GM18861 (cell line): ENCODE data around the gene RPLP2.

Source experiments
- ATAC-seq: cut with Tn5 transposase; IDR thresholded peaks from one replicate; pipeline ENCODE4 v1.9.1; 2021; ENCODE audit not compliant: unreplicated experiment

RPLP2 gene

DNA sequence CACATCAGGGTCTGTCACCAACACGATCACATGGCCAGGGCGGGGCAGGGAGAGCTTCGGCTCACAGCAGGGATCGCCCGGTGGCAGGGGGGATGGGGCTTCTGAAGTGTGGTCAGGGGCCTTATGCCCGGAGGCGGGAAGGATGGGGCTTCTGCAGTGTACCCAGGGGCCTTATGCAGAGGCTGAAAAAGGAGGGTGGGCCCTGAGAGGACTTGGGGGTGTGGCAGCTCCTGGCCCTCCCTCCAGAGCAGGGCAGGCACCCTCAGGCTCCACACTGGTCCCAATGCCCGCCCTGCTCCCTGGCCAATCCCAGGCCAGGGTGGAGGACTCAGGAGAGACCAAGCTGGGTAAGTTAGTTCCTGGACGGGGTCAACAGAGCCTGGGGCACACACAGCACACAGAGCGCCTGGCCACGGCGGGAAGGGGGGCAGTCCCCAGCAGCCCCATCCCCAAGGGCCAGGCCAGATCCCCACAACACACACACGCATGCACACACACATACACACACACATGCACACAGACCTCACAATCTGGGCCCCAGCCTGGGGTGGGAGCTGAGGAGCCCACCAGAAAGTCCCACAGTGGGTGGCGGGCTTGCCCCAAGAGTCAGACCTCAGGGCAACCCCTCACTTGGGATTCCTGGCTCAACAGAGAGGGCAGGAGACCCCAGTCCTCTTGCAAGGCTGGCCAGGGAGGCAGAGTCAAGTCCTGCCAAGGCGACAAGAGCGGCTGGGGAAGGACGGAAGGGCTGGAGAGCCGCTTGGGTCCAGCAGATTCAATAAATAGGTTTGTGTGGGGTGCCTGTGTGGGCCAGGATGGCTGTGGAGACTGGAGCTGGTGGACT lies 18.8 kb upstream of the RPLP2 start:
- ATAC-seq = no peak

DNA sequence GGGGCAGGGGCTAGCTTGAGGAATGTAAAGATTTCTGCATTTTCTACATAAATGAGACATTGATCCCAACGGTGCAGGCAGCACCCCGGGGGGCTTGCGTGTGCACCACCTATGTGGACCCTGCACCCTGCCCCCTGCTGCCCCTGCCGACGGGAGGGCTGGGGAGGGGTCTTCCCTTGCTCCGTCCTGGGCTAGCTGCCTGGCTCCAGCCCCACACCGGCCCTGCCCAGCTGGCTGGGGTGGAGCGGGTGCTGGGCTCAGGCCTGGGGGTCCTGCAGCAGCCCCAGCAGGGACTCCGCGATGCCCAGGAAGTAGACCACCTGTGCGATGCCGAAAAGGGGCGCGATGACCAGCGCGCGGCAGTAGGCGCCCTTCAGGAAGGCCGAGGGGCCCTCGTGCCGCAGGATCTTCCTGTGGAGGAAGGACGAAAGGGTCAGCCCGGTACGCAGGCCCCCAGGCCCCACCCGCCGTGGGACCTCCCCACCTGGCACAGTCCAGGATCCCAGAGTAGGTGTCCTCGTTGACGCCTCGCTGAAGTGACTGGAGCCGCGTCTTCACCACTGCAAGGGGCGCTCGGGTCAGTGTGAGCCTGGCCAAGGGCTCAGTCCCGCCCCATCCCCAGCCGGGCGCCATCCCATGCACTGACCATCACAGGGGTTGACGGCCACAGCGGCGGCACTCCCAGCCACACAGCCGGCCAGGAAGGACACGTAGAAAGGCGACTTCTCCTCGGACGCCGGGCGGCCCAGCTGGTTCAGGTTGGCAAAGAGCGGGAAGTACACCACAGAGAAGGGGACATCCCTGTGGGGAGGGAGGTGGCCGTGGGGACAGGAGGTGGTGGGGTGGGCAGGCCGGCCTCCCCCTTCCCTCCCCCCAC lies 17.9 kb upstream of the RPLP2 start:
- ATAC-seq = no peak

DNA sequence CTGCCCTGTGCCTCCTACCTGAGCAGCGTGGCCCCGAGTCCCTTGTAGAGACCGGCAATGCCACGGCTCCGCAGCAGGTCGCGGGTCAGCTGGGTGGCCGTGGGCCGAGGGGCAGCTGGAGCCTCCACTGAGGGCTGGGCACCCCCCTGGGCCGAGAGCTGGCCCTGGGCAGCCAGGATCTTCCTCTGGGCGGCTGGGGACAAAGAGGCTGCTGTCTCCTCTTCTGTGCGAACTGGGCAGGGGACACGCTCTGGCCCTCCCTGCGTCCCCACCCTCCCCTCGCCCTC lies 17.3 kb upstream of the RPLP2 start:
- no peak for ATAC-seq

DNA sequence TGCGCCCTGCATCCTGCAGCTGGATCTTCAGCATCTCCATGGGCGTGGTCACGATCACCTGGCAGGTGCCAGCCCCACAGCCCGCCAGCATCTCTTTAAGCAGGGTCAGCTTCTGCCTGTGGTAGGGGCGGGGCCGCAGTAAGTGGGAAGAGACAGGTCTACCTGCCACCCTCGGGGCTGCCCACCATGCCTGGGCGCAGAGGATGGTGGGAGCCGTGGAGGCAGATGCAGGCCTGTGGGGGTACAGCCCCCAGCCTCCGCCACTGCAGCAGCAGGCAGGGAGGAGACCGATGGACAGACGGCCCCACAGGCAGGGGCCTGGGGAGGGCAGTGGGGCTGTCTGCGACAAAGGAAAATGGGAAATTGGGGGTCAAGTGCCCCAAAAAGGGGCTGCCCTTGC lies 16.9 kb upstream of the RPLP2 start:
- no peak for ATAC-seq

DNA sequence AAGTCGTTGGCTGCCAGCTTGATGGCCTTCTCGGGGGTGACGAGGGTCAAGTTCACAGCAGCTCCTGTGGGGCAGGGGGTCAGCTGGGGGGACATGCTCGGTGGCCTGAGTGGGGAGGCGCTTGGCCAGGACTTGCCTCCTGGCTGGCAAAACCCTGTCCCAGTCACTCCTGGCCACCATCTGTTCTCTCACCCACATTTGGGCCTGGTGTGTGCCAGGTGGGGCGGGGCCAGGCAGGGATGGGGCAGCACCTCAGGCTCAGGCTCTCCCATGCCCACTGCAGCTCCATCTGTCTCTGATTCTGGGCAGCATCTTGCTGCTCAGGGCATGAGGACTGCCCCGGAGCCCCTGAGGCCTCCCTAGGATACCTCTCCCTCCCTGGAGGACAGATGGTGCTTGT lies 16.2 kb upstream of the RPLP2 start:
- ATAC-seq = no peak

DNA sequence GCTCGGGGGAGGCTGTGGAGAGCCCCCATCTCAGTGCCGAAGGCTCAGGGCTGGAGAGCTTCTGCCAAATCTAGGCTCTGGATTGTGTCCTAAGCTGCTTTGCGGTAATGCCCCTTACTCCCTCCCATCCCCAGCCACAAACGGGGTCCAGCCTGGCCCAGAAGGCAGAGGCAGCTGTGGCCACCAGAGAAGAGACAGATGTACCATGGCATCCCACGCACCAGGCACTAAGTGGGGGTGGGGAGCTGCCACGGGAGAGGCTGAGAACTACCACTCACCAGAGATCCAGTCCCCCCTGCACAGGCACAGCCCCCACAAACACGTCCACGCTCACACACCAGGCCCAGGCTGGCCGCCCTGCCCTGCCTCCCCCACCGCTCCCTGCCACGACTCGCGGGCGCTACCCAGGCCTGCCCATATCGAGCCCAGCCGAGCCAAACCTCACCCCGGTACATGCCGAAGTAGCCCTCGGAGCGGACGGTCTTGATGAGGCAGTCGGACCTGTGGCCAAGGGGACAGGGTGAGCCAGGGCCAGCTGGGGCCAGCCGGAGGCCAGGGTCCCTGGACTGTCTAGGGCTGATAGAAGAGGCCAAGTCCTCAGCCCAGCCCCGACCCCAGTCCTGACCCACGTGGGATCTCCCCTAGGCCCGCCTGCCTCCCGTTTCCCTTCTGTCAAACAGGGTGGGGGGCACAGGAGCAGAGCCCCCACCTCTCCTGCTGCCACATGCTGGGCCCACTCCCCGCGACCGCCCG lies 15.6 kb upstream of the RPLP2 start:
- no peak for ATAC-seq

DNA sequence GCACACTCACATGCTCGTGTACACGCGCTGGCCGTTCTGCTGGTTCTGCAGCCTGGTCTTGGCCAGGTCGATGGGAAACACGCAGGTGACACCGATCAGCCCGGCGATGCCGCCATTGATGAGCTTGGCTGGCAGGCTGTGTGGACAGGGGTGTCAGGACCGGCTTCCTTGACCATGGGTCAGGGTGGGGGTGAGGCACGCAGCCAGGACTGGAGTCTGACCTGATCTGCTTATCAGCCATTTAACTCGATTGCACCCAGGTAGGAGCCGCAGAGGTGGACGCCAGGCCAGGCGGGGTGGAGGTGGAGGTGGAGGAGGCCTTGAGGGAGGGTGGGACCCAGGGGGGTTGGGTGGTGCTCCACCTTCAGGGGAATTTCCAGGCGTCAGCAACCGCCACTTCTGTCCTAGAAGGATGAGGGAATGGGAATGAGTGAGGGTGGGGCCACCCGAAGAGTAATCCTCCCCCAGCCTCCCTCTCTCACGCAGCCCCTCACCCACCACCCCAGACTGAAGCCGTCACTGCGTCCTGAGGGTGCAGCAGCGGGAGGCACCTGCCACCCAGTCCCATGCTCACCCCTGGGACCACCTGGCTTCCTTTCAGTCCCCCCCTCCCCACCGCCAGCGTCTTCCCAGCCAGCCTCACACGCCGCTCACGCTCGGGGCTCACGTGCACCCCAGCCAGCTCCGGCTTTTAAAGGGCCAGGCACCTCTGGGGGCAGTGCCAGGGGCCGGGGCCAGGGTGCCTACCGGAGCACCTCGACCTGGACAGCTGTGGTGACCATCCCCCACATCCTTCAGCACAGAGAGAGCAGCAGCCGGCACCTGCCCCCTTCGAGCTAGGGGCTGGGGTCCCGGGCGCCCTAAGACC lies 14.8 kb upstream of the RPLP2 start:
- no peak for ATAC-seq

DNA sequence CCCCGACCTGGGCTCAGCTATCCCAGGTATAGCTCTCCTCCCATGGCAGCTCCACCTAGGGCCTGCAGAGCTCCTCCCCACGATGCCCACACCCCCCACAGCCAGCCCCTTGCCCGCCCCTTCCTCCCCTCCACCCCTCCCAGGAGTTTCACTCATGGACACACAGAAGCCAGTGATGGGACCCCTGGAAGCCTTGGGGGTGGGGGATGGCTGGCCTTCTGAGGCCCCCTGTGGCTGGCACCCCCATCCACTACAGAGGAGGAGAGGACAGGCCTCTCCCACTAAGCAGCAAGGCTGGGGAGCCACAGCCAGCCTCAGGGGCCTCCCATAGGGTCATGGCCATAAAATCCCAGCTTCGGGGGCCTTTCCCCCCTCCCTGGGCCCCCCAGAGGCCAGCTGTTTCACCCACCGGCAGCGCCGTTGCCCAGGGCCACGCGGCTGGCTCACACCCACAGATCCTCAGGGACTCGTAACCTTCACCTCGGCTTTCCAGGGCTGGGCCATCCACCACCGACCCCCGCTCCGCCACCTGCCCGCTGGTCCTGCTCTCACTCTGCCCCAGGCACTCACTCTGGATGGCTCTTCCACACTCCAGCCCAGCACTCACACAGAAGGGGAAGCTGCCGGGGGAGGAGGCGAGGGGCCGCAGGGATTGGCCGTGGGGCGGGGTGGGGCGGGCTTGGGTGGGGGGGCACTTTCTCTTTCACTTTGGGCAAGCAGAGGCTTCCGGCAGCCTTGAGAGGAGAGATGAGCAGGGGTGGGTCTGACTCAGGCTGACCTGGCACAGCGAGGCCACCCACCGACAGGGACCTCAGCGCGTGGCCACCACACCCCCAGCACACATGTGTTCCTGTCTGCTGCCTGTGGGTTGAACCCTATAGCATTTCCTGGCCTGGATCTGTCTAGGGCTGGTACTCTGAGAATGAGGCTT lies 13.9 kb upstream of the RPLP2 start:
- no peak for ATAC-seq

DNA sequence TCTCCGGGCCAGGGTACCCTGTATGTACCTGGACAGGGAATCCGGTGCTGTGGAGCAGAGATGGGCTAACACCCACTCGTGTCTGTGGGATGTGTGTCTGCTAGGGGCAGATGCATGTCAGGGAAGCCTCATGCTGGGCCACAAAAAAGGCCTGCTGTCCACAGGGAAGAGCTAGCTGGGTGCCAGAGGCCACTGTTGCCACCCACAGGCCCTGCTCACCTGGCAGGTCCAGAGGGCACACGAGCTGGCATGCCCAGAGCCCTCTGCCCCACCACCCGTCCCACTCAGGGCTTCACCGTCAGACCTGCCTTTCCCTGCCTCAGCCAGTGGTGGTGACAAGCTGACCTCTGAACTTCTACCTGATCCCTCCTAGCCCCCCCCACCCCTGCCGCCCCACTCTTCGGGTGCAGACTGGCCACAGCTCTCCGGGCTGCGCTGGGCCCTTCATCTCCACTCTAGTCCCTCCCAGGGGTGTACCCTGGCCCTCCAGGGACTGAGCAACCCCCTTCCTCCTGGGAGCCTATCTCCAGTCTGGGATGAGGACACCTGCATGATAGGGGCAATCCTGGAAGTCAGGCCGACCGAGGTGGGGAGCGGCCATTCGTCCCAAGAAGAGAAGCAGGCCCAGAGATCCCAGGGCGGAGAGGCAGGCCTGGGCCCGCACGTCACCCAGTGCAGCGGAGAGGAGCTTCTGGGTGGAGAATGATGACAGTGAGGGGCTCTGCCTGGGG lies 13.0 kb upstream of the RPLP2 start:
- ATAC-seq = no peak

DNA sequence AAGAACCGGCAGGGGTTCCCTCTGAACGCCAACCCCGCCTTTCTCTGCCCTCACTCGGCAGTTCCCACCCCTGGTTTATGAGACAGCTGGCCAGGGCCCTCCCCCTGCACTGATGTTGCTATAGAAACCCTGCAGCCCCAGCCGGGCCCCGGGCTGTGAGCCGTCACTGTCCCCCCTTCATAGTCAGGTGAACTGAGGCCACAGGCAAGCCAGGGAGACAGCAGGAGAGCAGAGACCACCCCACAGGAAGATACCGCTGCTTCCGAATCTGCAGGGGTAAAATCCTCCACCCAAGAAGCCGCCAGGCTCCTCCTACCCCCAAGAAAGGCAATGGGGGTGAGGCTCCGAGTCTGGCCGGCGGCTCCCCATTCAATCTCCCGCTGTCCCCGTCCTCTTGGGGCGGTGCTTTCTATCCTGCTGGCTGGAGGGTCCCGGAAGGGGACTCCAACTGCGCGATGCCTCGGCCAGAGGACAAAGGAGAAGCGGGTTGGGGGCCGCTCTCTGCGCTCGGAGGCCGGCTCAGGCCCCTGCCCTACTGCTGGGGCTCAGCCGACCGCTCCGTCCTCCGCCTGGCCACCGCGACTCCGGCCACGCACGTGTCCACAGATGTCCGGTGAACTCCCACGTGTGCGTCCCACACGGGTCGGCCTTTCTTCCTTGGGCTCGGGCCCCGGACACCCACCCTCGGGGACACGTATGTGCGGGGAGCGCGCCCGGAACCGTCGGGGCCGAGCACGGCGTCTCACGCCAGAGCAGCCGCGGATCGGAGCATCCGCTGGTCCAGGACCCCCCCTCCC lies 12.3 kb upstream of the RPLP2 start:
- ATAC-seq = peak; percentile 32

DNA sequence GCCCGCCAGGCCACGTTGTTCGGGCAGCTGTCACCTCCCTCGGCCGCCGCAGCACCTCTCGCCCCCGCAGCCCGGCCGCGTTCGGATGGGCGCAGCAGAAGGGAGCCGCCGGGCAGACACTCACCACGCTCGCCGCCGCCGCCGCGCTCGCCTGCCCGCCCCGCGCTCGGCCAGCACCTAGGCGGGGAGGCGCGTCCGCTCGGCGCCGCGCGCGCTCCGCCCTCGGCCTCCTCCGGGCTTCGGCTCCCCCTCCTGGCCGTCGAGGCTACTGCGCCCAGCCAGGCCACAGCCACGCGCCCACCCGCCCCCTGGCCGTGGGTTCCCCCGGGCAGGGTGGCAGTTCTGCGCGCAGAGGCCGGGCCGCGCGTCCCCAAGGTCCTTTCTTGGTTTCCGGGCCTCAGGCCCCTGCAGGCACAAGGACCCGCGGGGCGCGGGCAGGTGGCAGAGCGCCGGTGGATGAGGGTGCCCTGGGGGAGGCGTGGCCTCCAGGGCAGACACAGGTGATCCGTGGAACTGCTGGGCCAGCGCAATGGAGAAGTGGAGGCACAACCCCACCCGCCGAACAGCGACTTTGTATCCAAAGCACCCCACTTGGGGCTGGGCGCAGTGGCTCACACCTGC lies 11.6 kb upstream of the RPLP2 start, which contains the start of gene SLC25A22:
Gene SLC25A22, minus strand, starts transcription at position 189 of the 621 bp plus-strand sequence. CDS start 3,275 bp downstream, outside the sequence.
- peak; percentile 51 for ATAC-seq

DNA sequence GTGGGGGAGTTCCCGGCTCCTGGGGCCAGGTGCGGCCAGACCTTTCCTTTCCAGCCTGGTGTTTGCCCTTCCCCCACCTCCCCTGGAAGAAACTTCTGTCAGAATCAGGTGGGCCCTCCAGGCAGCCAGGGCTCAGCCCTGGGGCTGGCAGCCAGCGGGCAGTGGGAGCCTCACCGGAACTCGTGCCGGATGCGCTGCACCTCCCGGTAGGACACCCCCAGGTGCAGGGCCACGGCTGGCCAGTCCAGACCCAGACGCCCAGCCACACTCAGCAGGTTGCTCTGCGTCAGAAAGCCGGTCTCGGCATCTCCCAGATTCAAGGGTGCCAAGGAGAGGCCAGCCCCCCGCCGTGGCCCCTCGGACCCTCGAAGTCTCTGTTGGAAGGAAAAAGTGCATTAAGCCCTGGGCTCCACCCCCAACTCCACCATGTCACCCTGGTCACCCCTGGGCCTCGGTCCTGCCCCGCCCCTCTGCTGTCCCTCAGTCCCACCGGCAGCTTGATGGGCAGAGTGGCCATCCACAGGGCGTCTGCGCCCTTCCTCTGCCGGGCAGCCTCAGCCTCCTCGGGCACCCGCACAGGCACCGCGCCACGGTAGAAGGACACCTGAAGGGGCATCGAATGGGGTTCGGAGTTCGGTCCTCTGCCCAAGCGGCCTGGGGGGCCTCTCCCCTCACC lies 10.0 kb upstream of the RPLP2 start:
- ATAC-seq = no peak

DNA sequence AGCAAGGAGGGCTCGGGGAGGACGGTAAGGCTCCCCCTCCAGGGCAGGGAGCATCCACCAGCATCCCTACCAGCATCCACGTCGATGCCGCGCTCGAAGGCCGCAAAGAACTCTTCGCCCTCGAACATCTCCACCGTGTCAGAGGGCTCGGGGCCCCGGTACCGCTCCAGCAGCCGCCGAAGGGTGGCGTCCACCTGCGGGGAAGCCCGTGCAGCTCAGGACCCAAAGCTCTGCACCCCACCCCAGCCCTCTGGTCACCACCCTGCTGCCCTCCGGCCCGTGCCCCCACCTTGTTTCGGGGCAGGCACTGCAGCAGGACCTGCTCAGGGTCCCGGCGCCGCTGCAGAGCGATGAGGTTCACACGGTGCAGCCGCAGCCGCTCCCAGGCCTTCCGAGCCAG lies 9.3 kb upstream of the RPLP2 start:
- no peak for ATAC-seq

DNA sequence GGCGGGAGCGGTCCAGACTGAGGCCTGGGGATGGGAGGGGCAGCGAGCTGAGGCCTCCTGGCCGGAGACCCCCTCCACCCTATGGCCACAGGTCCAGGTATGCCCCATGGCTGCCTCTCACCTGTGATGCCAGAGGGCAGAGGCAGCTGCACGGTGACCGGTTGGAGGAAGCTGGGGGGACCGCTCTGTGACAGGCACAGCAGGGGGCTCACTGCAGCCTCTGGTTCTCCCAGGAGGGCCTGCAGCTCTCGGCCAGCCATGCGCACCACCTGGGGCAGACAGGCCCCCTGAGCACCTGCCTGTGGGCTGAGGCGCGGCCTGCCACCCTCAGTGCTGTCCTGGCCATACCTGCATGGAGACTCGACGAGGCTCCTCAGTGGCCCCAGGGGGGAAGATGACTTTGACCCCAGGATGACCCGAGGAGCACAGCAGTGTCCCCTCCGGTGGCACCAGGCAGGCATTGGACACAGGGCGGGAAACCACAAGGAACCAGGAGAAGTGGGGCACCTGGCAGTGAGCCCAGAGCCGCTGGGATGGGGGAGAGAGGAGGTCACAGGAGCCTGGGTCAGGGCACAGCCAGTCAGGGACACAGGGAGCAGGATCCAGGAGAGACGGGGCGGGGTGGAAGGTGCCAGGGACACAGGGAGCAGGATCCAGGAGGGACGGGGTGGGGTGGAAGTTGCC lies 8.5 kb upstream of the RPLP2 start:
- ATAC-seq = no peak

DNA sequence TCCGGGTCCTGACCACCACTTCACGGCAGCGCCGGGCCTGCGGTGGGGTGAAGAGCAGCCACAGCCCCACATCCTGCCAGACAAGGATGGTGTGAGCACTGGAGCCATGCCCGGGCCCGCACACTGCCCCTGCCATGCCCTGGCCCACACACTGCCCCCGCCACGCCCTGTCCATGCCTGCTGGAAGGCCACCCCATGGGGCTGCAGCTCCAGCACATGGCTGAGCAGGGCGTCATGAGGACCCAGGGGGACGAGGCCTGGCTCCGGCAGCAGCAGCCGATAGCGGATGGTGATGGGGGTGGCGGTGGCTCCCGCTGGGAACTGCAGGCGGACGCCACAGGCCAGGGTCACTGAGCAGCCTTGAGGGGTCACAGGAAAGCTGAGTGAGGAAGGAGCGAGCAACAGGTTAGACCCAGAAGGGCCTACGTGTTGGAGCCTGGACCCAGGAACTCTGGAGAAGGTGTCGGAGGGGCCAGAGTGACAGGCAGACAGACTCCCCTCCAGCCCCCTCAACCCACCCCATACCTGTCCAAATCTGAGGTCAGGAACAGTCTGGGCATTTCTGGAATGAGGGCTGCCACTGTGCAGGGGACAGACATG lies 7.6 kb upstream of the RPLP2 start:
- ATAC-seq = no peak
